GM12874 (cell line): ENCODE results near the gene ATP6V1F.

ENCODE experiments used
- TF ChIP-seq, protein P1 (sequence below): IDR thresholded peaks from 2 replicates; pipeline ENCODE4 v1.5.1; 2011; ENCODE audit warnings: low read depth, mild to moderate bottlenecking, control low read depth, low read length, moderate library complexity; ENCODE audit not compliant: insufficient read depth

ATP6V1F gene

DNA sequence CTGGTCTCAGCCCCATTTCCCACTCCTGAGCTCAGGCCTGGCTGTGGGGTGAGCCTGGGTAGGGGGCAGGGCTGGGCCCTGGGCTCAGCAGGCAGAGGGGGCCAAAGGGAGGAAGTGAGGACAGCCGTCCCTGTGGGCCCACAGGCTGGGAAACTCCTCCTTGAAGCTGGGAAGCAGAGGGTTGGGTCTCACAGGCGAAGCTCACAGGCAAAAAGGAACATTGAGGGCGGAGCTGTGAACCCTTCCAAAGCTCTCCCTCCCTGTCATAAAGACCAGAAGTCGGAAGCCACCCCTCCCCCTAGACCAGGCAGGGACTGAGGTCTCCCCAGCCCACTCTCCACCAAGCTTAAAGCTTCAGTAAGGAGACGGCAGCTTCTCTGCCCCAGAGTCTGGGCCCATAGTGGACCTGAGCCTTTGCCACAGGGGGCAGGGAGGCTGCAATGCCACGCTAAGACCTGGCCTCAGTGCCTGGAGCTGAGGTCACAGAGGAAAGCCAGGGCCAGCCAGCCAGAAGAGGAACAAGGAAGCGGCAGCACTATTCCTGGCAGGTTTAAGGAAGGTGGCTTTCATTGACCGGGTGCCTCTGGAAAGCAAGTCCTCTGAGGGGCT, 48.9 kb downstream of the ATP6V1F start:
- TF ChIP-seq, protein P1, sequence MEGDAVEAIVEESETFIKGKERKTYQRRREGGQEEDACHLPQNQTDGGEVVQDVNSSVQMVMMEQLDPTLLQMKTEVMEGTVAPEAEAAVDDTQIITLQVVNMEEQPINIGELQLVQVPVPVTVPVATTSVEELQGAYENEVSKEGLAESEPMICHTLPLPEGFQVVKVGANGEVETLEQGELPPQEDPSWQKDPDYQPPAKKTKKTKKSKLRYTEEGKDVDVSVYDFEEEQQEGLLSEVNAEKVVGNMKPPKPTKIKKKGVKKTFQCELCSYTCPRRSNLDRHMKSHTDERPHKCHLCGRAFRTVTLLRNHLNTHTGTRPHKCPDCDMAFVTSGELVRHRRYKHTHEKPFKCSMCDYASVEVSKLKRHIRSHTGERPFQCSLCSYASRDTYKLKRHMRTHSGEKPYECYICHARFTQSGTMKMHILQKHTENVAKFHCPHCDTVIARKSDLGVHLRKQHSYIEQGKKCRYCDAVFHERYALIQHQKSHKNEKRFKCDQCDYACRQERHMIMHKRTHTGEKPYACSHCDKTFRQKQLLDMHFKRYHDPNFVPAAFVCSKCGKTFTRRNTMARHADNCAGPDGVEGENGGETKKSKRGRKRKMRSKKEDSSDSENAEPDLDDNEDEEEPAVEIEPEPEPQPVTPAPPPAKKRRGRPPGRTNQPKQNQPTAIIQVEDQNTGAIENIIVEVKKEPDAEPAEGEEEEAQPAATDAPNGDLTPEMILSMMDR, result no peak

DNA sequence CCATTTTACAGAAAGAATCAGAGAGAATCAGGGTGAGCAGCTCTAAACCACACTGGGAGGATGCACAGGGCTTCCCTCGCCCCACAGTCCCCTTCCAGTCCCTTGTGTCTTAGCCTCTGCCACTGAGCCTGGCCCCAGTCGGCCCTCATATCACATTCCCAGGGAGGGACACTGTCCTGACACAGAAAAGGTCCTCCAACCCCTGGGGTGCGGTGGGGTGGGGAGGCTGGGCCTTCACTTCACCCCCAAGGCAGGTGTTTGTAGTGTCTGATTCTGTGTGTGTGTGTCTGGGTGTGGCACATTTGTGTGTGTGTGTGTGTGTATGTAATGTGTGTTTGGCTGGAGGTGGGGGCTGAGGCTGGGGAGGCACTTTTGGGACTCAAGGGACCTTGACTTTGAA, 49.6 kb downstream of the ATP6V1F start:
- TF ChIP-seq, protein P1, result no peak

DNA sequence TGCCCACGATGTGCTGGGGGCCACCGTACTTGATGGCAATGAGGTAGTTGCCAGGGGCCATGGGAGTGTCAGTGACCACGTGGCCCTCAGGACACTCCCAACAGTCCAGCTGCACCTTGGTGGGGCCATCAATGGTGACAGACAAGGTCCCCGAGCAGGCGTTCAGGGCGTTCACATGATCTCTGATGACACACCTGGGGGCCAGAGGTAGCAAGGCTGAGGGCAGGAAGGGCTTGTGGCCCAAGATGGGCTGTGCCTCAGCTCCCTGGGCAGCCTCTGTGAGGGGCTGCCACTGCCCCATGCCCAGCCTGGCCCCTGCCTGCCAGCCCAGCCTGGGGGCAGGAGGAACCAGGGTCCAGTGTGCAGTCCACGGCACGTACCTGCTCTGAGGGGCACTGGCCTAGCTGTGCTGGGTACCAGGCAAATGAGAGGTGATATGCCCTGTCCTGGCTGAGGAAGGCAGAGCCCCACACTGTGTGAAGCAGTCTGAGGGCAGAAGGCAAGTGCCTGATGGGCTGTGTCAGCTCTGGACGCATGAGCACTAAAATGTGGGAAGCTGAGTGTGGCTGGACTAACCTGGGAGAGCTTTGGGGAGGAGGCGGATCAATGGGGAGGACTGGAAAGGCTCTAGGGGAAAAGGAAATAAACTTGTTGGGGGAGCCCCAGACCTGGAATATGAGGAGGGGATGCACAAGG, 51.4 kb downstream of the ATP6V1F start:
- TF ChIP-seq, protein P1, result no peak

GRCh38 chr7:128914566-128915151, 52.0 kb downstream of the ATP6V1F start:
- TF ChIP-seq, protein P1, result peak; percentile 36

- TF ChIP-seq, protein P1, result no peak
These were observed 52.7 kb downstream of the ATP6V1F start for GRCh38 chr7:128915271-128915819.
